HUES48 (cell line): ENCODE data around the gene AHNAK2.

Experiments used
- H3K27ac ChIP-seq: one replicate; pipeline ENCODE4 v1.7.0; 2013; ENCODE audit warnings: low read depth, low read length, inconsistent platforms
- H3K27me3 ChIP-seq: 2 replicates; pipeline ENCODE4 v1.6.1; 2013; ENCODE audit warnings: mild to moderate bottlenecking, low read length; ENCODE audit not compliant: control insufficient read depth, insufficient read depth
- H3K36me3 ChIP-seq: 2 replicates; pipeline ENCODE4 v1.6.1; 2013; ENCODE audit warnings: low read length; ENCODE audit not compliant: control insufficient read depth, insufficient read depth
- H3K4me1 ChIP-seq: 2 replicates; pipeline ENCODE4 v1.6.1; 2013; ENCODE audit warnings: mild to moderate bottlenecking, low read length; ENCODE audit not compliant: control insufficient read depth, insufficient read depth
- H3K4me3 ChIP-seq: 2 replicates; pipeline ENCODE4 v1.5.1; 2013; ENCODE audit warnings: mild to moderate bottlenecking, low read depth, low read length
- H3K9ac ChIP-seq: 2 replicates; pipeline ENCODE4 v1.6.1; 2013; ENCODE audit warnings: mild to moderate bottlenecking, low read depth, low read length, moderate library complexity
- H3K9me3 ChIP-seq: 2 replicates; pipeline ENCODE4 v1.6.1; 2013; ENCODE audit warnings: low read length; ENCODE audit not compliant: control insufficient read depth, insufficient read depth

AHNAK2 gene

DNA sequence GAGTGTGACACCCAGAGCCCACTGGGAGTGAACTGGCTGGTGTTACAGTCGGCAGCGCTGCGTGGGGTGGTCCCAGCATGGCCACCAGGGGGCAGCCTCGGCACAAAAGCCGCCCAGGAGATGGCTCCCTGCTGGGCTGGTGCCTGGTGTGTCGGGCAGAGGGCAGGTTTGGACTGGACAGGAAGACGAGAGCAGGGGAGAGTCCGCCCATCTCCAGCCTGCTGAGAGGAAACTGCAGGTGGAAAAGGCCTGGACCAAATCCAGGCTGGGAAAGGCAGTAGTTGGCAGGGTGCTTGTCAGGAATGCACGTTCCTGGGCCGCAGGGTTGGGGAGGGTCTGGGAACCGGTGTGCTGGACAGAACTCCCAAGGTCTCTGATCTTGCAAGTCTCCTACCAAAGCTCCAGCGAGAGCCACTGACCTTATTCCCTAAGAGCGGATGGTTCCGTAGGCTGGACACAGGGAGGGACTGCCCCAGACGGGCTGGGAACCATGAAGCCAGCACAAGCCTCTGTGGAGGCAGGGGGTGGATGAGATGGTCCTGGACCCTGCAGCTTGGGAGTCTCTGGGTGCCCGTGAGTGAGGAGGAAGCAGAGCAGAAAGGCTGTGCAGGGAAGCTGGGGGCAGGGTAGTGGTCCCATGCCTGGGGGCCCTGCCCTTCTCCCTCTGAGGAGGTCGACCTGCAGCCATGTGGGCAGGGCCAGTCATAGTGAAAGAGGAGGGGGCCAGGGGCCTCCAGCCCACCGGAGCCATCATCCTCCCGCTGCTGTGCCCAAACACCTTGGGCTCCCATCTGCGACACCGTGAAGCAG lies 1.8 kb downstream of the AHNAK2 start:
- 0 out of 2 replicates have a peak, but pooled peaks cover 2% of the 10 kb centered on the region for H3K4me1 ChIP-seq
- H3K27ac ChIP-seq: no peak overlapping the region
- no peak overlapping the region for H3K4me3 ChIP-seq
- H3K9ac ChIP-seq: no peak overlapping the region
- H3K9me3 ChIP-seq: no peaks in the 10 kb centered on the region
- H3K36me3 ChIP-seq: no peaks in the 10 kb centered on the region
- peaks cover 38% of the 10 kb centered on the region for H3K27me3 ChIP-seq

GRCh38 chr14:104975481-104976197 lies 2.5 kb downstream of the AHNAK2 start:
- H3K4me1 ChIP-seq: 0 out of 2 replicates have a peak, but pooled peaks cover 2% of the 10 kb centered on the region
- H3K9me3 ChIP-seq: no peaks in the 10 kb centered on the region
- no peak overlapping the region for H3K27ac ChIP-seq
- H3K27me3 ChIP-seq: peaks cover 38% of the 10 kb centered on the region
- no peak overlapping the region for H3K9ac ChIP-seq
- no peak overlapping the region for H3K4me3 ChIP-seq
- no peaks in the 10 kb centered on the region for H3K36me3 ChIP-seq

DNA sequence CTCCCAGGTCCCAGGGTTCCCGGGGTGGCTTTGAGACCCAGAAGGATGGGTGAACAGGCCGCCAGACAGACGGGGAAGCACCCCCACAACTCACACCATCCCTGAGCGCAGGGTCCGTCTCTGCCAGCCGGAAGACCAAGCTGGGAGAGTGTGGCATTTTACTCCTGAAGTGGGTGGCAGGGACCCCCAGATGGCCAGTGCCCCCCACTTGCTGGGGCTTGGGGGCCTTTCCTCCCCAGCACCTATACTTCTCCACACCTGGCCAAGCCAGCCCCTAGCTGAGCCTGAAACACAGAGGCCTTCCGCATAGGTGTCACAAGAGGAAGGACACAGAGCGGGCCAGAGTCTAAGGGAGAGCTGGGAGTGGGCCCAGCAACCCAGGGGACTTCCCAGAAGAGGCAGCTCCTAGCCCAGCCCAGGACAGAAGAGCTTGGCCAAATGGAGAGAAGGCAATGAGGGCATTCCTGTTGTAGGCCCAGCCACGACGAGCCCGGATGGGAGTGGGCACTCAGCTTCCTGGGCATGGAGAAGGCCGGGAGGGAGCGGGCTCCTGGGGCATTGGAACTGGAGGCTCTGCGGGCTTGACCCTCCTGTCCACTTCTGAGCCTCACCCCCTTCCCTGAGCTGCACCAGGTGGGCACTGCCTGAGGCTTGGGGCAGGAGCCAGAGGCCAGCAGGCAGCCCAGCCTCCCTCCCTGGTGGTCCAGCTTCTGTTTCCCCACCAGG lies 3.3 kb downstream of the AHNAK2 start:
- no peaks in the 10 kb centered on the region for H3K36me3 ChIP-seq
- H3K9me3 ChIP-seq: no peaks in the 10 kb centered on the region
- H3K27ac ChIP-seq: no peak overlapping the region
- H3K9ac ChIP-seq: no peak overlapping the region
- no peak overlapping the region for H3K4me3 ChIP-seq
- peaks cover 33% of the 10 kb centered on the region for H3K27me3 ChIP-seq
- H3K4me1 ChIP-seq: peaks cover 2% of the 10 kb centered on the region; the same call in 1 of the 2 replicates

DNA sequence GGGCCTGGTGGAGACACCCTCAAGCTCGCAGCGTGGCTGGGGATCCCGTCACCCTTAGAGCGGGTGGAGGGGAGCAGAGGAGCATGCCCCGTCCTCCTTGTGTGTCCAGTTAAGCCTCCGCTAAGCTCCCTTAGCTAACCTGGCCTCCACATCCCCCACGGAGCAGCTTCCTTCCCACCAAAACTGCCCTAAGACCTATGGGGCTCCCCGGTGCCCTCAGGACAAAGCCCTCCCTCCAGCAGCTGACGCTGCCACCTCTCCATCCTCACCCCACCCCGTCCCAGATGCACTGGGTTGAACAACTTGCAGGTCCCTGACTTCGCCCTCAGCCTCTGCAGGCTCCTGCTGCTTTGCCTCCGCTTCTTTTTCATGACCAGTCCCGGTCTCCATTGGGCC lies 4.0 kb downstream of the AHNAK2 start:
- Histone ChIP-seq H3K36me3 (no peaks in the 10 kb centered on the region), H3K9ac (no peak overlapping the region), H3K4me1 (peaks cover 2% of the 10 kb centered on the region; the same call in 1 of the 2 replicates), H3K9me3 (no peaks in the 10 kb centered on the region), H3K27me3 (peaks cover 26% of the 10 kb centered on the region), H3K4me3 (no peak overlapping the region), H3K27ac (no peak overlapping the region)

DNA sequence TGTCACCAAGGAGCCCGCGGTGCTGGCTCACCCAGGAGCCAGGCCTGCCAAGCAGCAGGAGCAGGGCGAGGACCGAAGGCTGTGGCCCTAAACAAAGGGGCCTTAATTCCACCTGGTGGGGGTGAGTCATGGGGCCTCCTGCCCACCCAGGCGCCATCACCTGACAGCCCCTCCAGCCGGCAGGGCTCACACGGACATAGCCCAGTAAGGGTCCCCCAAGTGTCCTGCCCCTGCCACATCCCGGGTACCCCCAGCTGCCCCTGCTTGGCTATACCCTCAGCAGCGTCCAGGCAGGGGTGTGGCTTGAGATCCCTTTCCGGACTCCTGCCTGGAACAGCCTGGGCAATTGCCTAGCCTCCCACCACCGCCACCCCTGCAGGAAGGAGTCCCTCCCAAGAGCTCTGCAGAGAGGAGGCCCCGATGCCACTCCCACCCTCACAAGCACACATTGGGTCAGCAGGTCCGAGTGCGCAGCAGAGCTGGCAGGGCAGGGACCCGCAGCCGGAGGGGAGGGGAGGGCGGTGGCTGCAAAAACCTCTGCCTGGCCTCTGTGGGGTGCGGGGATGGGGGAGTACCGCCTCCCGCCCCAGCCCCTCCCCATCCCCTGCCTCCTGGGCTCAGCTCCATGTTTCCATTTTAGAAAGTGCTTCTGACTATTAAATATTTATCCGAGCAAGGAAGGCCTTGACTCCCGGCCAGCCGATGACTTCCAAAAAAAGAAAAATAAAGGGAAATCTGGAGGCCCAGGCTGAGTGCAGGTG lies 4.6 kb downstream of the AHNAK2 start:
- Histone ChIP-seq H3K27ac (peak overlapping the region; percentile 70), H3K4me3 (no peak overlapping the region), H3K4me1 (peaks cover 2% of the 10 kb centered on the region; the same call in 1 of the 2 replicates), H3K36me3 (no peaks in the 10 kb centered on the region), H3K27me3 (peaks cover 20% of the 10 kb centered on the region), H3K9ac (no peak overlapping the region), H3K9me3 (no peaks in the 10 kb centered on the region)

GRCh38 chr14:104973135-104973384 lies 5.1 kb downstream of the AHNAK2 start:
- no peak overlapping the region for H3K27ac ChIP-seq
- H3K4me3 ChIP-seq: no peak overlapping the region
- peaks cover 7% of the 10 kb centered on the region; the same call in 1 of the 2 replicates for H3K4me1 ChIP-seq

GRCh38 chr14:104972301-104973134 lies 5.7 kb downstream of the AHNAK2 start:
- no peak overlapping the region for H3K4me3 ChIP-seq
- no peak overlapping the region for H3K9ac ChIP-seq

More at GRCh38 chr14:104973135-104973384, 5.1 kb downstream of the AHNAK2 start:
- no peaks in the 10 kb centered on the region for H3K36me3 ChIP-seq
- no peak overlapping the region for H3K9ac ChIP-seq
- no peaks in the 10 kb centered on the region for H3K9me3 ChIP-seq
- peaks cover 18% of the 10 kb centered on the region for H3K27me3 ChIP-seq

DNA sequence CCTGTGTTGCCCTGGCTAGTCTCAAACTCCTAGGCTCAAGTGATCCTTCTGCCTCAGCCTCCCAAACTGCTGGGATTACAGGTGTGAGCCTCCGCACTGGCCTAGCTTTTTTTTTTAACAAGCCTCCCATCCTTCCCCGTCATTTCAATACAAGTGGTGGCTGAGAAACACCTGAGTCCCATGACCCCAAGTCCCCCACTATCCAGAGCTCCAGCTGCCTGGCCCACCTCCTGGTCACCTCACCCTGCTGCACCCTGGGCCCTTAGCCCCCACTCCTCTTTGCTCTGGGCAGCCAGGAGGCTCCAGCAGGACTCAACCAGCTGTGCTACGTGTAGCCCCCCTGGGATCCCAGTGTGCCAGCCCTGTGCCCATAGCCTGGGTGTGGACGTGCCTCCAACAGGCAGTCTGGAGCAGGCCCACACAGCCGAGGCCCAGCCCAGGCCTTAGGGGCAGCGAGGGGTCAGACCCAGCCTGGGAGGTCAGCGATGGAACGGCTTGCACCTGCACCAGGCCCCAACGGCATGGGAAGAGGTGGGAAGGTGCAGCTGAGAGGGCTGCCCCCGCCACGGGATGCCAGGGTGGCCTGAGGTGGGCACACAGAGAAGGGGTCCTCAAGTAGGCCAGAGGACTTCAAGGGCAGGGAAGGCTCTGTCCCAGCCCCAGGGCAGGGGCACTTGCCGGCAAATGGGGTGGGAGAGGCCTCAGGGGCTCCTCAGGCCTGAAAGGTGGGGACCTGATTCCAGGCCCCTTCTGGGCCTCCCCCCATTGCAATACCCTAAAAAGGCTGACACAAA lies 6.5 kb downstream of the AHNAK2 start:
- Histone ChIP-seq H3K4me3 (no peak overlapping the region), H3K27me3 (peaks cover 9% of the 10 kb centered on the region), H3K36me3 (no peaks in the 10 kb centered on the region), H3K27ac (no peak overlapping the region), H3K9ac (no peak overlapping the region), H3K4me1 (peaks cover 16% of the 10 kb centered on the region), H3K9me3 (no peaks in the 10 kb centered on the region)

More at GRCh38 chr14:104972301-104973134, 5.7 kb downstream of the AHNAK2 start:
- no peaks in the 10 kb centered on the region for H3K9me3 ChIP-seq
- peaks cover 14% of the 10 kb centered on the region for H3K27me3 ChIP-seq
- no peak overlapping the region for H3K27ac ChIP-seq
- peaks cover 10% of the 10 kb centered on the region; the same call in 1 of the 2 replicates for H3K4me1 ChIP-seq
- no peaks in the 10 kb centered on the region for H3K36me3 ChIP-seq

DNA sequence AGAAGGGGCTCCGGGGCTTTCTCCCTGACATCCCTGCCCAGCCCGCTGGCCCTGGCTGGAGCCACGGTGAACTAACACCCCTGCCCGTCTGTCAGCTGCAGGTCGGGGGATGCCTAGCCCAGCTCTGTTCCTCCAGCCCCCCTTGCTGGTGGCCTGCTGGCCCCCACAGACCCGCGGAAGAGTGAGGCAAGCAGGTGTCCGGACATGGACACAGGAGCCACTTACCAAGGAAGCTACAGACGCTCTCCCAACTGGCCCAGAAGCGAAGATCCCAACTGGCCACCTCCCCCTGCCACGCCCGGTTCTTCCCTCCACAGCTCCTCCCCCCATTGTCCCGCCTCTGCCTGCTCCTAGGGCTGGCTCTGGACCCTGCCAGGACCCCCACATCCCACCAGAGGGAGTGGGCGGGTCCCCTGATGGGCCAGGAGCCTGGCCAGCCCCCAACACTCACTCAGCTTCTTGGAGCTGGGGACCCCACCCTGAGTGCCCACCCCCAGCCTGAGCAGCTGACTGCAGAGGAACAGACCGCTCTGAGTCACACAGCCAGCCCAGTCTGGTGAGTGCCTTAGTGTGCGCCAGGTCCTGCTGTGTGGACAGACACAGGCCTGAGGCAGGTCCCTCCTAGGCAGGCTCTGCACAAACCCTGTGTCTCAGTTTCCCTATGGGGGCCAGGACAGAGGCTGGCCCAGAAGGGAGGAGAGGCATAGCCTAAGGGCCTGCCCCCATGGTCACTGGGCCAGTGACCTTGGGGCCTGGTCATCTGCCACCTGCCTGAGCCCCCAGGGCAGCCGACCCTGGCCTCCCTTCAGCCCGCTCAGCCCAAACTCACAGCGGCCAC lies 7.7 kb downstream of the AHNAK2 start:
- no peak overlapping the region for H3K9ac ChIP-seq
- H3K4me1 ChIP-seq: peaks cover 16% of the 10 kb centered on the region
- H3K27ac ChIP-seq: no peak overlapping the region

More for the DNA sequence above, 7.7 kb downstream of the AHNAK2 start:
- H3K9me3 ChIP-seq: no peaks in the 10 kb centered on the region
- no peaks in the 10 kb centered on the region for H3K36me3 ChIP-seq
- H3K4me3 ChIP-seq: no peak overlapping the region
- H3K27me3 ChIP-seq: peaks cover 4% of the 10 kb centered on the region
